A673 (cell line): Measurements from ENCODE around the gene LRRN4CL. TPM values are rescaled to one million over a fixed set of nuclear protein-coding genes. Genes with fewer than 3 reads are reported as not detected.
"Not testable (repeated sequence)": the region's sequence is repeated elsewhere in the genome, so short reads cannot be mapped to it uniquely, and the experiment has no call there.

Experiments
- BruUV-seq: library from RNA; stranded (reverse); fragments of 400-500 nt; replicated peaks from 2 replicates; lab custom pipeline; 2021; lab: Mats Ljungman, UMichigan
- CTCF ChIA-PET: fragments of 300-600 bp; sonication (Branson Sonifier 250); formaldehyde crosslinking; loops from one replicate; lab custom pipeline; 2022; ENCODE audit warnings: antibody characterized with exemption; lab: Charles Lee
- POLR2A ChIA-PET: fragments of 300-600 bp; sonication (Branson Sonifier 250); formaldehyde crosslinking; loops from one replicate; lab custom pipeline; 2022; ENCODE audit warnings: antibody characterized with exemption; ENCODE audit not compliant: low non-redundant PET; lab: Charles Lee
- DNase-seq: peaks from one replicate; pipeline ENCODE4 v3.0.0-alpha.2; 2015; ENCODE audit warnings: low spot score
- H3K27ac ChIP-seq: fragments of 200-600 bp; sonication (generic); 2 replicates; pipeline ENCODE4 v1.5.1; 2016; ENCODE audit warnings: mixed run types, low read depth, mild to moderate bottlenecking, mixed read lengths, antibody characterized with exemption, low read length; ENCODE audit not compliant: poor library complexity, severe bottlenecking
- H3K27me3 ChIP-seq: fragments of 200-600 bp; sonication (generic); replicated peaks from 2 replicates; pipeline ENCODE4 v1.6.1; 2017; ENCODE audit warnings: mixed run types, low read depth, mild to moderate bottlenecking, mixed read lengths, antibody characterized with exemption, low read length; ENCODE audit not compliant: insufficient read depth, poor library complexity
- H3K36me3 ChIP-seq: fragments of 200-600 bp; sonication (generic); 2 replicates; pipeline ENCODE4 v1.6.1; 2016; ENCODE audit warnings: mixed run types, mild to moderate bottlenecking, mixed read lengths, antibody characterized with exemption, low read length; ENCODE audit not compliant: insufficient read depth, poor library complexity, severe bottlenecking
- H3K4me1 ChIP-seq: fragments of 200-600 bp; sonication (generic); 2 replicates; pipeline ENCODE4 v1.6.1; 2017; ENCODE audit warnings: mixed run types, mild to moderate bottlenecking, mixed read lengths, antibody characterized with exemption, low read length; ENCODE audit not compliant: insufficient read depth, poor library complexity, severe bottlenecking
- H3K4me3 ChIP-seq: fragments of 200-600 bp; sonication (generic); 2 replicates; pipeline ENCODE4 v1.5.1; 2016; ENCODE audit warnings: low read depth, mixed run types, mild to moderate bottlenecking, mixed read lengths, low read length; ENCODE audit not compliant: poor library complexity, severe bottlenecking
- H3K9me3 ChIP-seq: fragments of 200-600 bp; sonication (generic); 2 replicates; pipeline ENCODE4 v1.6.1; 2016; ENCODE audit warnings: mixed run types, low read depth, mild to moderate bottlenecking, mixed read lengths, antibody characterized with exemption, low read length; ENCODE audit not compliant: poor library complexity, severe bottlenecking
- CTCF ChIP-seq: fragments of 300-800, 200-600 bp; sonication (generic); conservative IDR thresholded peaks from 2 replicates; pipeline ENCODE4 v1.5.1; 2017; ENCODE audit warnings: low read depth, mild to moderate bottlenecking, antibody characterized with exemption, low read length, moderate library complexity, mixed read lengths
- EZH2 ChIP-seq: fragments of 200-600 bp; sonication (generic); IDR thresholded peaks from 2 replicates; pipeline ENCODE4 v1.6.1; 2017; ENCODE audit warnings: borderline replicate concordance, low read depth, mild to moderate bottlenecking, mixed read lengths, antibody characterized with exemption, low read length; ENCODE audit not compliant: poor library complexity, severe bottlenecking
- intact Hi-C: fragments of 100-400 bp; cut with micrococcal nuclease; formaldehyde crosslinking; loops from one replicate; pipeline ENCODE4 v1.10.0; 2022; ENCODE audit not compliant: unreplicated experiment
- total RNA-seq: library from RNA; stranded (reverse); gene quantifications from 2 replicates; pipeline ENCODE4 v1.2.3, GENCODE V29; 2021

LRRN4CL gene
- total RNA-seq, 1 experiment from 2014 or later, result 0.37 TPM

GRCh38 chr11:62702246-62702645 lies 12.9 kb upstream of the LRRN4CL start:
- no peak for TF ChIP-seq CTCF
- TF ChIP-seq EZH2, result no peak
- intact Hi-C loops, result no loop called here
- DNase-seq, result no peak
- no peaks in the 10 kb centered on the region for H3K9me3 ChIP-seq
- H3K27me3 ChIP-seq, result no peaks in the 10 kb centered on the region
- ChIA-PET POLR2A (no interaction called here), CTCF (no interaction called here)
- peaks cover 18% of the 10 kb centered on the region for H3K4me1 ChIP-seq
- no TSS peak for BruUV-seq
- H3K36me3 ChIP-seq, result peaks cover 12% of the 10 kb centered on the region
- H3K4me3 ChIP-seq, result no peak overlapping the region
- H3K27ac ChIP-seq, result no peak overlapping the region

- H3K4me3 ChIP-seq, result no peak overlapping the region
- intact Hi-C loops, result loop anchor here (1.0 kb wide), 1 partner anchor 299 kb away; no protein-coding TSS in a partner anchor
- DNase-seq, result peak; percentile 91
- POLR2A ChIA-PET, result no interaction called here
- H3K36me3 ChIP-seq, result peaks cover 39% of the 10 kb centered on the region
- no TSS peak for BruUV-seq
- no peaks in the 10 kb centered on the region for H3K9me3 ChIP-seq
- no peak for TF ChIP-seq EZH2
- TF ChIP-seq CTCF, result peak; percentile 98
- peaks cover 5% of the 10 kb centered on the region for H3K4me1 ChIP-seq
- CTCF ChIA-PET, result interaction anchor here (0.5 to 2.0 kb wide), 7 partner anchors 14 to 356 kb away, joined by 3 to 11 read pairs (median 5); no protein-coding TSS in a partner anchor
- no peaks in the 10 kb centered on the region for H3K27me3 ChIP-seq
- peak overlapping the region; percentile 4 for H3K27ac ChIP-seq
These were observed 5.3 kb upstream of the LRRN4CL start for GRCh38 chr11:62694455-62695167.

GRCh38 chr11:62693624-62694023 lies 4.3 kb upstream of the LRRN4CL start:
- POLR2A ChIA-PET, result not testable (repeated sequence)
- intact Hi-C loops, result loop anchor here (1.0 kb wide), 1 partner anchor 298 kb away; no protein-coding TSS in a partner anchor

More at GRCh38 chr11:62693624-62694023, 4.3 kb upstream of the LRRN4CL start:
- not testable (repeated sequence) for BruUV-seq, H3K27ac ChIP-seq, DNase-seq, H3K4me3 ChIP-seq, H3K27me3 ChIP-seq, H3K9me3 ChIP-seq
- CTCF ChIA-PET, result interaction anchor here (0.5 to 2.0 kb wide), 5 partner anchors 13 to 299 kb away, joined by 3 to 11 read pairs (median 6); no protein-coding TSS in a partner anchor
- peaks cover 39% of the 10 kb centered on the region for H3K36me3 ChIP-seq
- peaks cover 12% of the 10 kb centered on the region for H3K4me1 ChIP-seq
